DMS79 treated with DMSO at 0.1 percent for 48 hours (cell line): ENCODE results near the gene SPANXB1.
"Not testable (repeated sequence)": the region's sequence is repeated elsewhere in the genome, so short reads cannot be mapped to it uniquely, and the experiment has no call there.

Experiments used
- DNase-seq: peaks from one replicate; lab custom pipeline; 2025; lab: John Stamatoyannopoulos, UW

Gene SPANXB1

GRCh38 chrX:141002568-141002967 lies at the start of gene SPANXB1:
SPANXB1 (plus strand) TSS chrX:141002594; CDS start chrX:141002694, 100 bp downstream.
- DNase-seq: not testable (repeated sequence)

- no peak for DNase-seq
Measured at GRCh38 chrX:140967036-140967435, 35.4 kb upstream of the SPANXB1 start.

- no peak for DNase-seq
Measured at GRCh38 chrX:140971099-140971795, 31.1 kb upstream of the SPANXB1 start.

GRCh38 chrX:140975472-140975871 lies 26.9 kb upstream of the SPANXB1 start:
- no peak for DNase-seq

- DNase-seq: no peak
Measured at GRCh38 chrX:140980271-140980670, 22.1 kb upstream of the SPANXB1 start.

- no peak for DNase-seq
Measured at GRCh38 chrX:140983730-140984129, 18.7 kb upstream of the SPANXB1 start.

- DNase-seq: not testable (repeated sequence)
Measured at GRCh38 chrX:141005243-141005642, 2.8 kb downstream of the SPANXB1 start.

GRCh38 chrX:141044246-141044645 lies 41.9 kb downstream of the SPANXB1 start:
- DNase-seq: not testable (repeated sequence)

GRCh38 chrX:141049878-141050277 lies 47.5 kb downstream of the SPANXB1 start:
- not testable (repeated sequence) for DNase-seq

GRCh38 chrX:141052098-141052497 lies 49.7 kb downstream of the SPANXB1 start:
- DNase-seq: not testable (repeated sequence)
